A549 (cell line): ENCODE data around the gene TSPAN18.

Experiments used
- CBX2 ChIP-seq: fragments of 200-600 bp; sonication (generic); IDR thresholded peaks from 2 replicates; pipeline ENCODE4 v1.6.1; 2016; ENCODE audit warnings: low read depth, mild to moderate bottlenecking, borderline replicate concordance
- CHD2 ChIP-seq: fragments of 150-350 bp; IDR thresholded peaks from 2 replicates; pipeline ENCODE4 v1.6.1; 2014; ENCODE audit warnings: low read length; ENCODE audit not compliant: partially characterized antibody
- CTCF ChIP-seq: fragments of >200 bp; sonication (Bioruptor Twin); formaldehyde crosslinking; IDR thresholded peaks from 3 replicates; pipeline ENCODE4 v1.5.1; 2016
- ELK1 ChIP-seq: fragments of 150-350 bp; IDR thresholded peaks from 2 replicates; pipeline ENCODE4 v1.6.1; 2014; ENCODE audit warnings: low read depth, mild to moderate bottlenecking, low read length
- HDAC2 ChIP-seq: fragments of 200-600 bp; sonication (generic); IDR thresholded peaks from 2 replicates; pipeline ENCODE4 v1.6.1; 2016
- HOXA7 ChIP-seq: fragments of 250-450 bp; sonication (Bioruptor Pico); IDR thresholded peaks from 2 replicates; pipeline ENCODE4 v1.5.0; 2020; ENCODE audit warnings: mild to moderate bottlenecking, moderate library complexity
- JUN ChIP-seq, 2 experiments: fragments of >200 bp; sonication (Bioruptor Twin); formaldehyde crosslinking; IDR thresholded peaks; 2 replicates in 1 of 2; 3 replicates in 1 of 2; pipeline ENCODE4 v1.6.1; 2016 to 2017
- POLR2A ChIP-seq: IDR thresholded peaks from 2 replicates; pipeline ENCODE4 v1.6.1; 2012; ENCODE audit warnings: mild to moderate bottlenecking, low read length
- ZFP36 ChIP-seq: fragments of 450-650 bp; IDR thresholded peaks from 2 replicates; pipeline ENCODE4 v1.6.1; 2014; ENCODE audit warnings: borderline replicate concordance; ENCODE audit not compliant: partially characterized antibody

GRCh38 chr11:44781655-44782054 is 54.9 kb downstream of the TSPAN18 start:
- TF ChIP-seq CHD2 = no peak
- TF ChIP-seq JUN (IDR thresholded peaks at IDR 0.05) = no peak
- no peak for TF ChIP-seq CBX2
- no peak for TF ChIP-seq HDAC2
- no peak for TF ChIP-seq POLR2A
- no peak for TF ChIP-seq CTCF
- no peak for TF ChIP-seq ZFP36
- TF ChIP-seq ELK1 = no peak
- no peak for TF ChIP-seq HOXA7 (CRISPR knock-in tag)
